ENCODE measurements around the gene MYH15.

DNA sequence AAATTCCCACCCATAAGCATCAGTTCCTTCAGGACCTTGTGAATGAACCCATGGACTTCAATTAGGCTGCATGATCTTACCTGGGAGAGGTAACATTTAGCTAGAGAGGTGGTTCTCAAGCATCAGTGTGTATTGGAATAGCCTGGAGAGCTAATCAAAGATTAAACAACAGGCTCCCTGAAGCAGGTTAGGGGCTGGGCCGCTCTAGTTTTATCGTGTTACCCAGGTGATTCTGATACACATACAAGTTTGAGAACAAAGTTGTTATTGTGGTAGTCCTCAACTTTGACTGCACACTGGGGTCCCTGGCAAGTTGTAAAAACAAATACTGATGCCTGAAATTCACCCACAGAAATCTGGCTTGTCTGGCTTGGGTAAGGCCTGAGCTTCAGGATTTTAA is 31.2 kb downstream of the MYH15 start:
- TF ChIP-seq CTCF (IDR thresholded peaks at IDR 0.05) (no peak), POLR2AphosphoS5 (IDR thresholded peaks at IDR 0.05) (no peak), POLR2A (IDR thresholded peaks at IDR 0.05) (no peak), EP300 (IDR thresholded peaks at IDR 0.05) (no peak)
